Lower leg skin (tissue), 3 donors: ENCODE data around the gene RALGAPA1.

Experiments
- POLR2A ChIP-seq, 2 donors: fragments of 450-650 bp; IDR thresholded peaks; one replicate each; pipeline ENCODE4 v1.6.1; 2016 to 2017; ENCODE audit warnings: antibody characterized with exemption in 2 of 2, mild to moderate bottlenecking in 1 of 2, moderate library complexity in 1 of 2
- TF ChIP-seq, protein P1 (sequence below), 3 donors: fragments of 450-650 bp; IDR thresholded peaks; one replicate each; pipeline ENCODE4 v1.5.1; 2016; ENCODE audit warnings: antibody characterized with exemption in 3 of 3, mild to moderate bottlenecking in 3 of 3, moderate library complexity in 2 of 3

GRCh38 chr14:35533357-35534207, 275.5 kb downstream of the RALGAPA1 start, which contains the start of gene INSM2:
- TF ChIP-seq, protein P1, sequence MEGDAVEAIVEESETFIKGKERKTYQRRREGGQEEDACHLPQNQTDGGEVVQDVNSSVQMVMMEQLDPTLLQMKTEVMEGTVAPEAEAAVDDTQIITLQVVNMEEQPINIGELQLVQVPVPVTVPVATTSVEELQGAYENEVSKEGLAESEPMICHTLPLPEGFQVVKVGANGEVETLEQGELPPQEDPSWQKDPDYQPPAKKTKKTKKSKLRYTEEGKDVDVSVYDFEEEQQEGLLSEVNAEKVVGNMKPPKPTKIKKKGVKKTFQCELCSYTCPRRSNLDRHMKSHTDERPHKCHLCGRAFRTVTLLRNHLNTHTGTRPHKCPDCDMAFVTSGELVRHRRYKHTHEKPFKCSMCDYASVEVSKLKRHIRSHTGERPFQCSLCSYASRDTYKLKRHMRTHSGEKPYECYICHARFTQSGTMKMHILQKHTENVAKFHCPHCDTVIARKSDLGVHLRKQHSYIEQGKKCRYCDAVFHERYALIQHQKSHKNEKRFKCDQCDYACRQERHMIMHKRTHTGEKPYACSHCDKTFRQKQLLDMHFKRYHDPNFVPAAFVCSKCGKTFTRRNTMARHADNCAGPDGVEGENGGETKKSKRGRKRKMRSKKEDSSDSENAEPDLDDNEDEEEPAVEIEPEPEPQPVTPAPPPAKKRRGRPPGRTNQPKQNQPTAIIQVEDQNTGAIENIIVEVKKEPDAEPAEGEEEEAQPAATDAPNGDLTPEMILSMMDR (IDR thresholded peaks at IDR 0.05) = no peak
- TF ChIP-seq POLR2A (IDR thresholded peaks at IDR 0.05) = no peak
